ENCODE results near the gene STK32A.

The STK32A gene

GRCh38 chr5:147348046-147348445, 113.2 kb downstream of the STK32A start:
- DNase-seq (ENCODE audit: low read depth) = peak; percentile 74
- TF ChIP-seq CTCF (conservative IDR thresholded peaks at IDR 0.05; ENCODE audit: control insufficient read depth, insufficient read depth, low read depth, low read length) = no peak
- H3K4me3 ChIP-seq (ENCODE audit: control insufficient read depth, low read depth, low read length) = no peak overlapping the region

- no peak overlapping the region for H3K4me3 ChIP-seq (ENCODE audit: control insufficient read depth, low read depth, low read length)
- no peak for DNase-seq (ENCODE audit: low read depth)
- no peak for TF ChIP-seq CTCF (conservative IDR thresholded peaks at IDR 0.05; ENCODE audit: control insufficient read depth, insufficient read depth, low read depth, low read length)
Observed at GRCh38 chr5:147348451-147348850, 113.6 kb downstream of the STK32A start.

- no peak overlapping the region for H3K4me3 ChIP-seq (ENCODE audit: control insufficient read depth, low read depth, low read length)
- DNase-seq (ENCODE audit: low read depth) = no peak
- TF ChIP-seq CTCF (conservative IDR thresholded peaks at IDR 0.05; ENCODE audit: control insufficient read depth, insufficient read depth, low read depth, low read length) = no peak
Observed at GRCh38 chr5:147349241-147349640, 114.4 kb downstream of the STK32A start.

GRCh38 chr5:147359101-147359500, 124.3 kb downstream of the STK32A start:
- TF ChIP-seq CTCF (conservative IDR thresholded peaks at IDR 0.05; ENCODE audit: control insufficient read depth, insufficient read depth, low read depth, low read length) = no peak
- H3K4me3 ChIP-seq (ENCODE audit: control insufficient read depth, low read depth, low read length) = no peak overlapping the region
- no peak for DNase-seq (ENCODE audit: low read depth)

GRCh38 chr5:147359581-147359980, 124.8 kb downstream of the STK32A start:
- no peak for TF ChIP-seq CTCF (conservative IDR thresholded peaks at IDR 0.05; ENCODE audit: control insufficient read depth, insufficient read depth, low read depth, low read length)
- no peak overlapping the region for H3K4me3 ChIP-seq (ENCODE audit: control insufficient read depth, low read depth, low read length)
- no peak for DNase-seq (ENCODE audit: low read depth)

GRCh38 chr5:147360816-147361215, 126.0 kb downstream of the STK32A start:
- H3K4me3 ChIP-seq (ENCODE audit: control insufficient read depth, low read depth, low read length) = no peak overlapping the region
- TF ChIP-seq CTCF (conservative IDR thresholded peaks at IDR 0.05; ENCODE audit: control insufficient read depth, insufficient read depth, low read depth, low read length) = no peak

More at GRCh38 chr5:147360816-147361215, 126.0 kb downstream of the STK32A start:
- DNase-seq (ENCODE audit: low read depth) = no peak
